Rectal smooth muscle tissue (tissue), 1 donor: ENCODE results near the gene NEO1.

Source experiments
- H3K27ac ChIP-seq: one replicate; pipeline ENCODE4 v1.7.0; 2013; ENCODE audit warnings: low read depth, low read length, inconsistent platforms
- H3K27me3 ChIP-seq: one replicate; pipeline ENCODE4 v1.7.0; 2013; ENCODE audit warnings: low read length; ENCODE audit not compliant: control insufficient read depth, insufficient read depth
- H3K36me3 ChIP-seq: one replicate; pipeline ENCODE4 v1.7.0; 2013; ENCODE audit warnings: low read length; ENCODE audit not compliant: control insufficient read depth, insufficient read depth
- H3K4me1 ChIP-seq: one replicate; pipeline ENCODE4 v1.7.0; 2013; ENCODE audit warnings: low read length; ENCODE audit not compliant: control insufficient read depth, insufficient read depth
- H3K4me3 ChIP-seq: one replicate; pipeline ENCODE4 v1.7.0; 2013; ENCODE audit warnings: low read length
- H3K9ac ChIP-seq: one replicate; pipeline ENCODE4 v1.7.0; 2013; ENCODE audit warnings: low read length

The NEO1 gene, protein sequence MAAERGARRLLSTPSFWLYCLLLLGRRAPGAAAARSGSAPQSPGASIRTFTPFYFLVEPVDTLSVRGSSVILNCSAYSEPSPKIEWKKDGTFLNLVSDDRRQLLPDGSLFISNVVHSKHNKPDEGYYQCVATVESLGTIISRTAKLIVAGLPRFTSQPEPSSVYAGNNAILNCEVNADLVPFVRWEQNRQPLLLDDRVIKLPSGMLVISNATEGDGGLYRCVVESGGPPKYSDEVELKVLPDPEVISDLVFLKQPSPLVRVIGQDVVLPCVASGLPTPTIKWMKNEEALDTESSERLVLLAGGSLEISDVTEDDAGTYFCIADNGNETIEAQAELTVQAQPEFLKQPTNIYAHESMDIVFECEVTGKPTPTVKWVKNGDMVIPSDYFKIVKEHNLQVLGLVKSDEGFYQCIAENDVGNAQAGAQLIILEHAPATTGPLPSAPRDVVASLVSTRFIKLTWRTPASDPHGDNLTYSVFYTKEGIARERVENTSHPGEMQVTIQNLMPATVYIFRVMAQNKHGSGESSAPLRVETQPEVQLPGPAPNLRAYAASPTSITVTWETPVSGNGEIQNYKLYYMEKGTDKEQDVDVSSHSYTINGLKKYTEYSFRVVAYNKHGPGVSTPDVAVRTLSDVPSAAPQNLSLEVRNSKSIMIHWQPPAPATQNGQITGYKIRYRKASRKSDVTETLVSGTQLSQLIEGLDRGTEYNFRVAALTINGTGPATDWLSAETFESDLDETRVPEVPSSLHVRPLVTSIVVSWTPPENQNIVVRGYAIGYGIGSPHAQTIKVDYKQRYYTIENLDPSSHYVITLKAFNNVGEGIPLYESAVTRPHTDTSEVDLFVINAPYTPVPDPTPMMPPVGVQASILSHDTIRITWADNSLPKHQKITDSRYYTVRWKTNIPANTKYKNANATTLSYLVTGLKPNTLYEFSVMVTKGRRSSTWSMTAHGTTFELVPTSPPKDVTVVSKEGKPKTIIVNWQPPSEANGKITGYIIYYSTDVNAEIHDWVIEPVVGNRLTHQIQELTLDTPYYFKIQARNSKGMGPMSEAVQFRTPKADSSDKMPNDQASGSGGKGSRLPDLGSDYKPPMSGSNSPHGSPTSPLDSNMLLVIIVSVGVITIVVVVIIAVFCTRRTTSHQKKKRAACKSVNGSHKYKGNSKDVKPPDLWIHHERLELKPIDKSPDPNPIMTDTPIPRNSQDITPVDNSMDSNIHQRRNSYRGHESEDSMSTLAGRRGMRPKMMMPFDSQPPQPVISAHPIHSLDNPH (N-terminal part only)

DNA sequence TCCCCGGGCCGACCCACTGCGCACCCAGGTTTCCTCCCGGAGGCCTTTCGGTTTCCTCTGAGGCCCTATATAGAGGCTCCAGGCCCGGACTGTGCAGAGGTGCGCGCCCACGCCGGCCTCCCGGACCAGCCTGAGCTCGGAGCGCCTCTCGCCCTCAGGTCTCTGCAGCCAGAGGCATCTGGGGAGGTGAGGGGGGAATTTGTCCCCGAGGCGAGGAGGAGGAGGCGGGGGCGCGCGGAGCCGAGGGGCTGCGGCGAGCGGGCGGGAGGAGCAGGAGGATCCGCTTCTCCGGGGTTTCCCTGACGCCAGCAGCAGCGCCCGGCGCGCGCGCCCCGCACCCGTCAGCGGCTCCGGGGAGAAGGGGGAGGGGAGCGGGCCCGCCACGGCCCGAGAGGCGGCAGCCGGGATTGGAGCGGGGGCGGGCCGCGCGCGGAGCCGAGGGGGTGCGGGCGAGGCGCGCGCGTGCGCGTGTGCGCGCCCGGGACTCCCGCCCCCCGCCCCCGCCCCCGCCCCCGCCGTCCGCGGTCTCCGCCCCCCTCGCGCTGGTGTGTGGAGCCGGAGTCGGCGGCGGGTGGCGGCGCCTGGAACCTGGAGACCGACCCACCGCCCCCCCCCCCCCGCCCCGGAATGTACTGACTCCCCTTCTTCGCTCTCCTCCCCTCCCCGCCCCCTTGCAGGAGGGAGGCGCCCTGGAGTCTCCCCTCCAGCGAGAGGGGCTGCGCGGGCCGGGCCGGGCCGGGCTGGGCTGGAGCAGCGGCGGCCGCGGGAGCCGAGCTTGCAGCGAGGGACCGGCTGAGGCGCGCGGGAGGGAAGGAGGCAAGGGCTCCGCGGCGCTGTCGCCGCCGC lies at the start of gene NEO1:
TSS of gene NEO1 (plus strand) at position 657 of the 846 bp plus-strand sequence. CDS start 213 bp downstream, outside the sequence.
- no peaks in the 10 kb centered on the region for H3K27me3 ChIP-seq

GRCh38 chr15:73004462-73004861 lies 47.8 kb upstream of the NEO1 start:
- Histone ChIP-seq H3K4me3 (no peak overlapping the region), H3K4me1 (no peaks in the 10 kb centered on the region), H3K27me3 (no peaks in the 10 kb centered on the region), H3K27ac (no peak overlapping the region), H3K36me3 (no peaks in the 10 kb centered on the region), H3K9ac (no peak overlapping the region)

More for the DNA sequence above, at the start of gene NEO1:
- Histone ChIP-seq H3K4me1 (peaks cover 4% of the 10 kb centered on the region), H3K9ac (peak within 1 kb of the TSS; percentile 71), H3K4me3 (peak within 1 kb of the TSS; percentile 85), H3K27ac (peak within 1 kb of the TSS; percentile 94), H3K36me3 (no peaks in the 10 kb centered on the region)

DNA sequence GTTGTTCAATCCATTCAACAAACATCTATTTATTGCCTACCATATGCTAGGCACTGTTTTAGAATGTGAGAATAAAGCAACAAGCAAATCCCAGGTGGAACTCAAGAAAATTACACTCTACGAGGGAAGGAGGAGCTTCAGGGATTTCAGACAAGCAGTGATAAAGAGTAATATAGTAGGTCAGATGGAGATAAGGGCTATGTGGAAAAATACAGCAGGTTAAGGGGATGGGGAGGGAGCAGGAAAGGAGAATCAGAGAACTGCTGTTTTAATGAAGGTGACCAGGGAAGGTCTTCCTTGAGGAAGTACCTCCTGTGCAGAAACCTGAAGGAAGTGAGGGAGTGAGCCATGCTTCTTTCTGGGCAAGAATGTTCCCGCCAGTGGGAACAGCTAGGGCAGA lies 47.2 kb upstream of the NEO1 start:
- Histone ChIP-seq H3K36me3 (no peaks in the 10 kb centered on the region), H3K4me1 (no peaks in the 10 kb centered on the region), H3K9ac (no peak overlapping the region), H3K27ac (no peak overlapping the region), H3K4me3 (no peak overlapping the region), H3K27me3 (no peaks in the 10 kb centered on the region)

DNA sequence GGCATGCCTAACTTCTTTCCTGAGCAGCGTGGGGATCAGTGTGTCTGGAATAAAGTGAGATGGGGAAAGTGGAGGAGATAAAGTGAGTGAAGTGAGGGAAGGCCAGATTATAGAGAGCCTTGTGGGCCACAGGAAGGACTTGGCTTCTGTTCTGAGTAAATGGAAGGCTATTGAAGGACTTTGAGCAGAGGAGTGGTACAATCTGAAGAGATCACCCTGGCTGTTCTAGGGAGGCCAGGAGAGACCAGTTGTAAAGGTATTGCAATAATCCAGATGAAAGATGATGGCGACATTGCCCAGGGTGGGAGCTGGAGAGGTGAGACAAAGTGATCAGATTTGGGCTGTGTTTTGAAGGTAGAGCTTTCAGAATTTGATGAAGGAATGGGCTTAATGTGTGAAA lies 46.8 kb upstream of the NEO1 start:
- Histone ChIP-seq H3K27ac (no peak overlapping the region), H3K27me3 (no peaks in the 10 kb centered on the region), H3K4me3 (no peak overlapping the region), H3K4me1 (peaks cover under 1% of the 10 kb centered on the region), H3K36me3 (no peaks in the 10 kb centered on the region), H3K9ac (no peak overlapping the region)

DNA sequence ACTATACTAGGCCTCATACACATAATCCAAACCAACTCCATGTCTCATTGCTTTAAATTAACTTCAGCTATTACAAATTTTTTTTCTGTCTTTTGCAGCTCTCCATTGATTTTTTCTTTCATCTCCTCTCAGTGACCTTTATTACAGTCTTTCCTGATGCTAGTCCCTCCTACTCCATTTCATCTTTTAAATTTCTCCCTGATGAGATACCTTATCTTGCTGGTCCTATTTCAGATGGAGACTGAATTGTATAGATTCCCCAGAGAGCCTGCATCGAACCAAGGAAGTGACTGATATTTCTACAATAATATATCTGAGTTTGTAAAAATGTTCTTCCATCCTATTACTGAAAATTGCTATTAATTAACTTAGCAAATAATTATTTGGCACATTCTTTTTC lies 45.7 kb upstream of the NEO1 start:
- Histone ChIP-seq H3K36me3 (no peaks in the 10 kb centered on the region), H3K4me1 (peaks cover 2% of the 10 kb centered on the region), H3K27me3 (no peaks in the 10 kb centered on the region), H3K27ac (no peak overlapping the region), H3K9ac (no peak overlapping the region), H3K4me3 (no peak overlapping the region)

- no peak overlapping the region for H3K4me3 ChIP-seq
- no peak overlapping the region for H3K27ac ChIP-seq
- H3K9ac ChIP-seq: no peak overlapping the region
- H3K27me3 ChIP-seq: no peaks in the 10 kb centered on the region
- H3K36me3 ChIP-seq: no peaks in the 10 kb centered on the region
- H3K4me1 ChIP-seq: peaks cover 2% of the 10 kb centered on the region
Measured at GRCh38 chr15:73009066-73010056, 42.9 kb upstream of the NEO1 start.

GRCh38 chr15:73010154-73011152 lies 41.8 kb upstream of the NEO1 start:
- H3K27me3 ChIP-seq: no peaks in the 10 kb centered on the region
- no peaks in the 10 kb centered on the region for H3K36me3 ChIP-seq
- H3K4me1 ChIP-seq: peaks cover 2% of the 10 kb centered on the region
- H3K4me3 ChIP-seq: no peak overlapping the region
- H3K9ac ChIP-seq: no peak overlapping the region
- no peak overlapping the region for H3K27ac ChIP-seq

- H3K36me3 ChIP-seq: no peaks in the 10 kb centered on the region
- no peak overlapping the region for H3K4me3 ChIP-seq
- no peaks in the 10 kb centered on the region for H3K27me3 ChIP-seq
- peaks cover 2% of the 10 kb centered on the region for H3K4me1 ChIP-seq
- H3K27ac ChIP-seq: no peak overlapping the region
- H3K9ac ChIP-seq: no peak overlapping the region
Measured at GRCh38 chr15:73014904-73015303, 37.4 kb upstream of the NEO1 start.

- no peaks in the 10 kb centered on the region for H3K36me3 ChIP-seq
- H3K4me3 ChIP-seq: no peak overlapping the region
- no peak overlapping the region for H3K9ac ChIP-seq
- no peak overlapping the region for H3K27ac ChIP-seq
- H3K27me3 ChIP-seq: no peaks in the 10 kb centered on the region
- H3K4me1 ChIP-seq: peaks cover 1% of the 10 kb centered on the region
Measured at GRCh38 chr15:73015493-73015892, 36.8 kb upstream of the NEO1 start.

DNA sequence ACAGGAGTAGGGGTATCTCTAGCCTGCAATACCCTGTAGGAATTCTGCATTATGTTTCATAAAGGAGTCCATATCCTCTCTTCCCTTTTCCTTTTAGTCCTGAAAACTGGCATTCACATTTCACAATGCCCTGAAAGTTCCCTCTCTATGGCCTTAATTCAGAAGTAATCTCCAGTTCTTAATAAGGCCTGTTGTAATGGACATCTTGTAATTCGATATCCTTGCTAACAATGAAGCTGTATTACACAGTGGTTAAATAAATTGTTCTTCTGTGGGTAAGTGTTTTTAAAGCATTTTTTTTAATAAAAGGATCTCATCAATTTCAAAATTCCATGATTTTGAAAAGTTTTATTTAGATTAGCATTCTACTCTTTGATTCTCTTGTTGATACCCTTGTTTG lies 34.3 kb upstream of the NEO1 start:
- Histone ChIP-seq H3K27ac (no peak overlapping the region), H3K36me3 (no peaks in the 10 kb centered on the region), H3K9ac (no peak overlapping the region), H3K4me1 (no peaks in the 10 kb centered on the region), H3K4me3 (no peak overlapping the region), H3K27me3 (no peaks in the 10 kb centered on the region)
